AG20443 (cell line): ENCODE results near the gene TTC9.
A peak's percentile ranks its signal among the peaks of the same experiment; 100 is the strongest.

ENCODE experiments used
- DNase-seq: peaks from one replicate; pipeline ENCODE4 v3.0.0; 2012; ENCODE audit warnings: low spot score, mixed read lengths

The TTC9 gene

GRCh38 chr14:70641548-70642302 is at the start of gene TTC9:
Gene TTC9, plus strand, starts transcription at chr14:70641916. Its CDS starts 214 bp downstream, at chr14:70642130.
- peak; percentile 65 for DNase-seq

DNA sequence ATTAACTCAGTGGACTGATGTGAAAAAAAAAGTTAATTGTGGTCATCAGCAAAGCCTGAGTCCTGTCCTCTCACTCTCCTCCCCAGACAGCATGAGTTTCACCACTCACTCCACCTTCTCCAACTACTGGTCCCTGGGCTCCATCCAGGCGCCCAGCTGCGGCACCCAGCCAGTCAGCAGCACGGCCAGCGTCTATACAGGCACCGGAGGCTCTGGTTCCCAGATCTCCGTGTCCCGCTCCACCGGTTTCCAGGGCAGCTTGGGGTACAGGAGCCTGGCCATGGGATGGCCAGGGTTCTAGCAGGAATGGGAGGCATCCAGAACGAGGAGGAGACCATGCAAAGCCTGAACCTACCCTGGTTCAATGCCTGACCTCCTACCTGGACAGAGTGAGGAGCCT is 47.3 kb upstream of the TTC9 start:
- no peak for DNase-seq

DNA sequence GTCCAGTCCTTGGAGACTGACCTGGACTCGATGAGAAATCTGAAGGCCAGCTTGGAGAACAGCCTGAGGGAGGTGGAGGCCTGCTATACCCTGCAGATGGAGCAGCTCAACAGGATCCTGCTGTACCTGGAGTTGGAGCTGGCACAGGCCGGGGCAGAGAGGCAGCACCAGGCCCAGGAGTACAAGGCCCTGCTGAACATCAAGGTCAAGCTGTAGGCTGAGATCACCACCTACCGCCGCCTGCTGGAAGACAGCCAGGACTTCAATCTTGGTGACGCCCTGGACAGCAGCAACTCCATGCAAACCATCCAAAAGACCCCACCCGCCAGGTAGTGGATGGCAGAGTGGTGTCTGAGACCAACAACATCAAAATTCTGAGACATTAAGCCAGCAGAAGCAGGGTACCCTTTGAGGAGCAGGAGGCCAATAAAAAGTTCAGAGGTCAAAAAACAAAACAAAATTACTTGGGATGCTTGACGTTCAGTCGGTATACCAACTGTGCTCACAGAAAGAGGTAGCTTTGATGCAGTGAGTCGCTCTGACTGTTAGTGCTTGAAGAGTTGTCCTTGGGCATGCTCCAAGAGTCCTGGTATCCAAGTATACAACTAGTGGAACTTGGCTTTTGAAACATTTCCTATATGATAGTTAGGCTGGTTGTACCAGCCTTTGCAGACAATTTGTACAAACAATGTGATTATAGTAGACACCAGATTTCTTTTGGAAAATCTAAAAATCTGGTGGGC is 46.1 kb upstream of the TTC9 start:
- no peak for DNase-seq

DNA sequence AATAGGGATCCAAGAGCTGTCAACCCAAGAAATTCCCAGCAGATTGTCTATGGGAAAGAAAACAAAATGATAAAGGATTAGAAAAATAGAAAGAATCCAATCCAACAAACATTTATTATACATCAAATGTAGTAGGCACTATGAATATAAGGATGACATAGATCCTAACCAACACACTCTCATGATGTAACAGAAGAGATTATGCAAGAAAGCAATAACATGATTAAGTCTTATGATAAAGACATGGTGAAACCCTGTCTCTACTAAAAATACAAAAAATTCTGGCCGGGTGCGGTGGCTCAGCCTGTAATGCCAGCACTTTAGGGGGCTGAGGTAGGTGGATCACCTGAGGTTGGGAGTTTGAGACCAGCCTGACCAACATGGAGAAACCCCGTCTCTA is 44.0 kb upstream of the TTC9 start:
- no peak for DNase-seq

- DNase-seq, result no peak
Observed at GRCh38 chr14:70599345-70599744, 42.4 kb upstream of the TTC9 start.

DNA sequence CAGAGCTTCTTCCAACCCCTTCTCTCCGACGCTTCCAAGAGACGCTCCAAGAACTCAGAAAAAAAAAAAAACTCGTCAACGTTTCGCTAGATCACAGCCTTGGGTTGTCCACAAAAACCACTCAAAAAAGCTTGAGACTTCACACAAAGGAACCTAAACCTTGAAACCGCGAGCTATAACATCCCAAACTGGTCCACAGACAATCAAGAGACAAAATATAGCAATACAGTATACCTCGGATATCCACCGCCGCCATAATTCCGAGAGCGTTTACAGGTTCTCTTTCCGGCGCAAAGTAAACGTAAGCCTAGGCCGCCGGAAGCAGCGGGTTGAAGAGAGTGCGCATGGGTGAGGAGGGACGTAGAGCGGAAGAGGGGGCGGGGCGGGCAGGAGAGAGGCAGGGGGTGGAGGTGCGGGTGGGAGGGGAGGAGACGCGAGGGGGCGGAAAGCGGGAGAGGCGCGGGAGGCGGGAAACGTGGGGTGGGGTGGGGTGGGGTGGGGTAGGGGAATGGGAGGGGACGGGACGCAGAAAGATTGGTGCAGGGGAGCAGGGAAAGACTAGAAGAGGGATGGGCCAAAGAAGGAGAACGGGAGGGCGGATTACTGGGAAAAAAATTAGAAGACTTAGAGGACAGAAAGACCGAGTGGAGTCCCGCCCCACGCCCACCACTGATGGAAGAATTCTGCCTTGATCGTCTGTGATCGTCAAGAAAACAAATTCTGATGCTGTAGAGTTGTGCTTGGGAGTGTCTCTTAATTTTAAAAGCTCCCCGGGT is 41.1 kb upstream of the TTC9 start, which contains the start of gene MED6:
TSS of gene MED6 (minus strand) at position 274 of the 776 bp plus-strand sequence. CDS start at position 256, 18 bp downstream.
- DNase-seq, result peak; percentile 97

DNA sequence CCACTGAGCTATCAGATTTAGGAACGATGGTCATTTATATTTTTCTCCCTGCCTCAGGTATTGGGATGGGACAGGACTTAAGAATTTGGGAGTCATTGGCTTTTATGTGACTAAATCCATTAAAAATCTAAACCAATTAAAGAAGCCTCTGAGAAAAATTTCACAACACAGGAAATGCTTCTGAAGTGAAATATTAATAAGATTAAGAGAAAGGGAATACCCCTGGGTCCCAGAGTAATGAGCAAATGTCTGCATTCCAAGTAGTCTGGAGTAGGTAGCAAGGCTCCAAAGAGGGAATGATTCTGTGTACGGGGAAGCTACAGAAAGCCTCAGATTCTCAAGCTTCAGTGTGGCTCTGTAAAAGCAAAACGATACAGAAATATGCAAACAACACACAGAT is 40.6 kb upstream of the TTC9 start:
- DNase-seq, result peak; percentile 32

DNA sequence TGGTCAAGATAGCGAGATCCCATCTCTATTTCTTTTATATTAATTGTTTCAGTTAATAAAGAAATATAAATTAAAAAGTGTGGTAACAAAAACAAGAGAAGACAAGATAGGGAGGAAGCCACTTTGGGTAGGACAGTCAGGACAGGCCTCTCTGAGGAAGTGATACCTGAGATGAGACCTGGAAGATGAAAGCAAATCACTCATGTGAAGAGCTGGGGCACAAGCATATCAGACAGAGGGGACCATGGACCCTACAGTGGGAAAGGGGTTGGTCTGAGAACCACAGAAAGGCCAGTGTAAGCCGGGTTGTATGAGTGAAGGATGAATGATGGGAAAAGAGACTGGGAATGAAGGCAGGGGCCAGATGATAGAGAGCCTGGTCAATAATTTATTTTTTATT is 39.5 kb upstream of the TTC9 start:
- DNase-seq, result no peak

- DNase-seq, result no peak
Observed at GRCh38 chr14:70611216-70611615, 30.5 kb upstream of the TTC9 start.

- no peak for DNase-seq
Observed at GRCh38 chr14:70616646-70617045, 25.1 kb upstream of the TTC9 start.

DNA sequence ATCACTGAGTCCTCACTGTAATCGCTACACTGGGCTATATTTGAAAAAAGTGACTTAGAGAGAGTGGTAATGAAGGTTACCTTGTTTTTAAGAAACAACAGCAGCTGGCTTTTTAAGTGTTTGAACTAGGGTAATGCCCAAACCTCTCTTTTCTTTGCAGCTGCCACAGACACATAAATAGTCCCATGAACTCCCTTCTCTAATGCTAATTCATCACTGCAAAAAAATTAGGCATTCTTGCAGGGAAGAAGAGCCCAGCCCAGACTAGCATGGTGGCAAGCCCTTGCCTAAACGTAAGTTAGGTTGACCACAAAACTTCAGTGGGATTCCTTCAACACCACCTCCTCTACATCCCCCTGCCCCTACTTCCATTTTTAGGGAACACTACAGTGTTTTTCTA is 23.4 kb upstream of the TTC9 start:
- DNase-seq, result no peak

DNA sequence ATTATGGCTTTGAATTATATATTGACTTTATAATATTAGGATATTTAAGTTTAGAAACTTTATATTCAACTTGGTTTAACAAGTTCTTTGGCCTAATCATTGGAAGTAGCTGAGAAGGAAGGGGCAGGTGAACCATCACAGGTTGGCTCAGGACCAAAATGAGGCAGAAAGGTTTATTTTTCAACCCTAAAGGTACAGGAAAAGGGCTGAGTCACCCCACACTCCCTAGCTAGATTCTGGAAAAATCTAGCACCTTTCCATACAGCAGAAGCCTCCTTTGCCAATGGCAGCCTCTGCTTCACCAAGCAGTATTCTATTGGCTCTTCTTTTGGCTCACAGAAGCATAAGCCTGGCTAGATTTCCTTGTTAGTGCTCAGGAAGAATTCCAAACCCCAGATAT is 22.0 kb upstream of the TTC9 start:
- no peak for DNase-seq

GRCh38 chr14:70622111-70622712 is 19.5 kb upstream of the TTC9 start:
- DNase-seq, result peak; percentile 51

- DNase-seq, result no peak
Observed at GRCh38 chr14:70624972-70625371, 16.7 kb upstream of the TTC9 start.

DNA sequence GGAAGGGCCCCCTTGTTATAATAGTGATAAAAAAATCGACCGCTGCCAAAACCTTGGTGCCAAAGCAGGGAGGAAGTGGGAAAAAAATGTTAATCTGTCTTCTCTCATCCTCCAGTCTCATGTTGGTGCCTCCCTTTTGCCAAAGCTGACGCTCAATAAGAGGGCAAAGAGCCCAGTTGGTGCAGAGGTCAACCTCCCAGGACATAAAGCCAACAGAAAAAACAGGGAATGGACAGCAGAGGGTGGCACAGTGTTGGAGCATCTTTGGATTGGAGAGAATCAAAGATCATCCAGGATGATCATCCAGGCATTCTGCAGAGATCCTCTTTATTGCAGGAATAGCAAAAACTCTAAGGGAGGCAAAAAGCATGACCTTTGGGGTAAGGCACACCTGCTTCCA is 9.8 kb upstream of the TTC9 start:
- no peak for DNase-seq

- no peak for DNase-seq
Observed at GRCh38 chr14:70635971-70636595, 5.6 kb upstream of the TTC9 start.

DNA sequence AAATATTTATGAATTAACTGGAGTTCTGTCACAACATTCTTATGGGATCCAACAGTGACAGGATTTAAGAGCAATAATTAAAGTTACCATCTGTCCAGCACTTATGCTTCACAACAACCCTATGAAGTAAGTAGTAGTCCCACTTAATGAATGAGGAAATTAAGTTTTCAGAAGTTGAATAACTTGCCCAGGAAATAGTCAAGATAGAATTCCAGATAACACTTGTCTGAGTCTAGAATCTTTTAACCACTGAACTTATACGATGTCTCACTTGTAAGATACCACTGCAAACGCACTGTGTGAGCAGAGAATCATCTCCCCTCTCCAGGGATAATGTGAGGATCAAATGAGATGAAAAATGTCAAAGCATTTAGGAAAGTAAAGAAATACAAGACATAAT is 3.3 kb upstream of the TTC9 start:
- no peak for DNase-seq

DNA sequence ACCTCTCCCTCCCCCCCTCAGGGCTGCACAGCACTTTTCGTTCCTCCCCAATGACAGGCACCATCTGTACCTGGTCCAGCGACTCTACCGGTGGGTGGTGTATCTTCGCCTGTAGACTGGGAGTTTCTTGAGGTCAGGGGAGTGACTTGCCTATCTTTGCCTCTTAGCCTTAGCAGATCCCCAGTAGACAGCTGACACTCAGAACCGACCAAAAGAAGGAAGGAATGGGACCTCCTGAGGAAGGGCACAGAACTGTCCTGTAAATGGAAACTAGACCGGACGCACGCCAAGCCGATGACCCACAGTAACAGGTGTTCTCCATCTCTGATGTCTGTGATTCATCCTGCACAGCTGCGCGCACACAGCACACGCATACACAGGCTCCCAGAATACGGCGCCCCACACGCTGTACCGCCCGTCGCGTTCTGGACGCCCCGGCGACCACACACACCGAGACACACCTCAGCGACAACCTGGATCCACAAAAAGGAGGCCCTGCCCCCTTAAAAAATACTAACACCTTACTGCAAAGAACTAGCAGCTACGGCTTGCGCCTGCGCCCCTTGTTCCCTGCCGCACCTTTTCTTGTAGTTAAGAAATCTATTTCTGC is 673 bp upstream of the TTC9 start:
- DNase-seq, result peak; percentile 27

- peak; percentile 48 for DNase-seq
Observed at GRCh38 chr14:70642303-70643235, 853 bp downstream of the TTC9 start.

DNA sequence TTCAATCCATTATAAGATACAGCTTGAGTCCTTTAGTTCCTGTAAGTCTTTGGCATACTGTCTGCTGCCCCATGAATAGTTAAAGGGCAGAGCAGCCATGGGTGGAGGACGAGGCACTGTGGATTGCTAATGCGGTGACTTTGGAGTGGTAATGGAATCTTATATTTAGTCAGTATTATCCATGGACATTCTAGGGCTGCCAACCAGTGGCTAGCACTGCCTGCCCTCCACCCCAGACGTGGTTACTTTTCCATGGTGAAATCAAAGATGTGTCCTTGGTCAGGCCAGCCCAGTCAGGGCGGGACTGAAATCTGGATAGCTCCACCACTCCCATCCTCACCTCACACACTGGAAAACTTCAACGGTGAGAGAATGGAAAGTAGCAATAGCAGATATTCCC is 2.3 kb downstream of the TTC9 start:
- DNase-seq, result no peak
